Endothelial cell of umbilical vein (primary cell): ENCODE measurements around the gene TBPL1.

Experiments used
- JUN ChIP-seq: IDR thresholded peaks from 2 replicates; pipeline ENCODE4 v1.6.1; 2011; ENCODE audit warnings: borderline replicate concordance, low read depth; ENCODE audit not compliant: insufficient read length, insufficient read depth
- POLR2A ChIP-seq: IDR thresholded peaks from 2 replicates; pipeline ENCODE4 v1.6.1; 2012; ENCODE audit warnings: low read depth, mild to moderate bottlenecking, control low read depth, low read length
- TF ChIP-seq, protein P1 (sequence below), 2 donors: IDR thresholded peaks; 1 replicate in 1 of 2; 2 replicates in 1 of 2; pipeline ENCODE4 v1.5.1; 2011; ENCODE audit warnings: low read length in 2 of 2, mild to moderate bottlenecking in 2 of 2, moderate library complexity in 2 of 2, control low read depth in 1 of 2, inconsistent platforms in 1 of 2, low read depth in 1 of 2; ENCODE audit not compliant: insufficient read depth in 1 of 2; ENCODE audit errors: extremely low read depth in 1 of 2

GRCh38 chr6:134021396-134022122 is 68.5 kb downstream of the TBPL1 start:
- TF ChIP-seq, protein P1, sequence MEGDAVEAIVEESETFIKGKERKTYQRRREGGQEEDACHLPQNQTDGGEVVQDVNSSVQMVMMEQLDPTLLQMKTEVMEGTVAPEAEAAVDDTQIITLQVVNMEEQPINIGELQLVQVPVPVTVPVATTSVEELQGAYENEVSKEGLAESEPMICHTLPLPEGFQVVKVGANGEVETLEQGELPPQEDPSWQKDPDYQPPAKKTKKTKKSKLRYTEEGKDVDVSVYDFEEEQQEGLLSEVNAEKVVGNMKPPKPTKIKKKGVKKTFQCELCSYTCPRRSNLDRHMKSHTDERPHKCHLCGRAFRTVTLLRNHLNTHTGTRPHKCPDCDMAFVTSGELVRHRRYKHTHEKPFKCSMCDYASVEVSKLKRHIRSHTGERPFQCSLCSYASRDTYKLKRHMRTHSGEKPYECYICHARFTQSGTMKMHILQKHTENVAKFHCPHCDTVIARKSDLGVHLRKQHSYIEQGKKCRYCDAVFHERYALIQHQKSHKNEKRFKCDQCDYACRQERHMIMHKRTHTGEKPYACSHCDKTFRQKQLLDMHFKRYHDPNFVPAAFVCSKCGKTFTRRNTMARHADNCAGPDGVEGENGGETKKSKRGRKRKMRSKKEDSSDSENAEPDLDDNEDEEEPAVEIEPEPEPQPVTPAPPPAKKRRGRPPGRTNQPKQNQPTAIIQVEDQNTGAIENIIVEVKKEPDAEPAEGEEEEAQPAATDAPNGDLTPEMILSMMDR (IDR thresholded peaks at IDR 0.05; ENCODE audit: extremely low read depth in 1 of 2, insufficient read depth in 1 of 2, low read depth in 1 of 2, low read length in 2 of 2) = no peak
- TF ChIP-seq JUN = no peak
- TF ChIP-seq POLR2A = no peak
